B cell (primary cell): ENCODE results near the gene TRIM72. TPM values are rescaled to one million over a fixed set of nuclear protein-coding genes. Genes with fewer than 3 reads are reported as not detected.
A peak's percentile ranks its signal among the peaks of the same experiment; 100 is the strongest.

Experiments
- ATAC-seq: fragments of 200-7000 bp; cut with Tn5 transposase; one replicate; pipeline ENCODE4 v1.10.0; 2021; ENCODE audit warnings: low read depth, mild to moderate bottlenecking, moderate number of reproducible peaks, moderate library complexity
- CTCF ChIA-PET: fragments of 350-600 bp; sonication (Branson Sonifier 250); formaldehyde crosslinking; loops from one replicate; lab custom pipeline; 2021; ENCODE audit warnings: antibody characterized with exemption, inconsistent platforms; lab: Charles Lee
- POLR2A ChIA-PET: fragments of 350-600 bp; sonication (Branson Sonifier 250); formaldehyde crosslinking; loops from one replicate; lab custom pipeline; 2021; ENCODE audit warnings: antibody characterized with exemption; lab: Charles Lee
- DNase-seq: peaks from one replicate; pipeline ENCODE4 v3.0.0; 2013
- H2AFZ ChIP-seq: 2 replicates; pipeline ENCODE4 v1.6.1; 2012; ENCODE audit warnings: mild to moderate bottlenecking, low read depth, low read length; ENCODE audit not compliant: insufficient read depth, poor library complexity, severe bottlenecking
- H3K27ac ChIP-seq, 2 donors: 1 replicate in 1 of 2; 2 replicates in 1 of 2; pipeline ENCODE4 v1.5.1; 2012 to 2013; ENCODE audit warnings: low read length in 2 of 2, mild to moderate bottlenecking in 2 of 2, moderate library complexity in 1 of 2
- H3K27me3 ChIP-seq, 4 experiments: fragments of 200-600 bp in 1 of 4; sonication (generic) in 1 of 4; replicated peaks in 1 of 4; 1 replicate in 2 of 4; 2 replicates in 2 of 4; pipeline versions ENCODE4 v1.6.1 to v1.7.0; 2013 to 2016; ENCODE audit warnings: low read length in 3 of 4, mild to moderate bottlenecking in 2 of 4, mixed read lengths in 1 of 4, moderate library complexity in 1 of 4; ENCODE audit not compliant: insufficient read depth in 4 of 4, control insufficient read depth in 3 of 4; ENCODE audit errors: control extremely low read depth in 1 of 4
- H3K36me3 ChIP-seq, 2 experiments: replicated peaks in 1 of 2; 1 replicate in 1 of 2; 2 replicates in 1 of 2; pipeline versions ENCODE4 v1.6.1 to v1.7.1; 2013; ENCODE audit warnings: low read length in 1 of 2; ENCODE audit not compliant: insufficient read depth in 2 of 2, control insufficient read depth in 1 of 2; ENCODE audit errors: control extremely low read depth in 1 of 2, extremely low read depth in 1 of 2
- H3K4me1 ChIP-seq, 2 donors: fragments of 200-600 bp in 1 of 2; sonication (generic) in 1 of 2; 1 replicate in 1 of 2; 2 replicates in 1 of 2; pipeline versions ENCODE4 v1.5.1 to v1.6.1; 2013 to 2017; ENCODE audit warnings: low read length in 2 of 2; ENCODE audit not compliant: control insufficient read depth in 2 of 2, insufficient read depth in 2 of 2
- H3K4me2 ChIP-seq: replicated peaks from 2 replicates; pipeline ENCODE3; 2012; ENCODE audit warnings: mild to moderate bottlenecking, low read depth, low read length; ENCODE audit not compliant: poor library complexity, severe bottlenecking
- H3K4me3 ChIP-seq, 5 experiments: fragments of 200-600 bp in 1 of 5; sonication (generic) in 1 of 5; 1 replicate in 3 of 5; 2 replicates in 2 of 5; pipeline versions ENCODE4 v1.5.1 to v1.7.0; 2011 to 2016; ENCODE audit warnings: low read length in 4 of 5, mild to moderate bottlenecking in 4 of 5, low read depth in 2 of 5, control low read depth in 1 of 5, moderate library complexity in 1 of 5; ENCODE audit not compliant: insufficient read depth in 1 of 5; ENCODE audit errors: control extremely low read depth in 1 of 5, extremely low read depth in 1 of 5
- H3K79me2 ChIP-seq: fragments of 200-600 bp; sonication (generic); one replicate; pipeline ENCODE4 v1.6.0; 2016; ENCODE audit warnings: low read length; ENCODE audit not compliant: control insufficient read depth, insufficient read depth
- H3K9ac ChIP-seq: fragments of 200-600 bp; sonication (generic); 2 replicates; pipeline ENCODE4 v1.6.1; 2017; ENCODE audit warnings: mild to moderate bottlenecking, low read length, moderate library complexity
- H3K9me3 ChIP-seq, 3 donors: one replicate each; pipeline versions ENCODE4 v1.6.1 to v1.7.1; 2013; ENCODE audit warnings: low read length in 2 of 3; ENCODE audit not compliant: control insufficient read depth in 2 of 3, insufficient read depth in 1 of 3; ENCODE audit errors: control extremely low read depth in 1 of 3
- H4K20me1 ChIP-seq: 2 replicates; pipeline ENCODE4 v1.6.0; 2012; ENCODE audit warnings: mild to moderate bottlenecking, low read length; ENCODE audit not compliant: insufficient read depth, control insufficient read depth, poor library complexity, severe bottlenecking
- H3K27ac Mint-ChIP-seq: one replicate; pipeline ENCODE4 v1.8.0; 2021; ENCODE audit warnings: mixed read lengths
- H3K27me3 Mint-ChIP-seq: one replicate; pipeline ENCODE4 v1.8.0; 2021; ENCODE audit warnings: mixed read lengths
- H3K4me1 Mint-ChIP-seq: one replicate; pipeline ENCODE4 v1.8.0; 2021; ENCODE audit warnings: mixed read lengths
- H3K4me3 Mint-ChIP-seq: one replicate; pipeline ENCODE4 v1.8.0; 2021; ENCODE audit warnings: mixed read lengths
- H3K9me3 Mint-ChIP-seq: one replicate; pipeline ENCODE4 v1.8.0; 2022; ENCODE audit warnings: mixed read lengths; ENCODE audit not compliant: insufficient read depth
- CTCF ChIP-seq: fragments of 200-600 bp; IDR thresholded peaks from one replicate; pipeline ENCODE4 v1.8.0; 2022; ENCODE audit warnings: antibody characterized with exemption, mild to moderate bottlenecking
- EZH2 ChIP-seq: IDR thresholded peaks from 2 replicates; pipeline ENCODE4 v1.6.1; 2012; ENCODE audit warnings: borderline replicate concordance, low read depth, mild to moderate bottlenecking, moderate library complexity, low read length; ENCODE audit not compliant: insufficient read depth, poor library complexity, severe bottlenecking
- WGBS: methylation state at CpG from one replicate; pipeline ENCODE4 v1.1.5; 2013; ENCODE audit warnings: missing lambda C conversion rate; ENCODE audit not compliant: insufficient coverage; 5-methylcytosine and 5-hydroxymethylcytosine counted together
- intact Hi-C: fragments of 100-400 bp; cut with micrococcal nuclease; formaldehyde crosslinking; loops from one replicate; pipeline ENCODE4 v1.10.0; 2022
- polyA plus RNA-seq: library from polyadenylated mRNA; depleted of rRNA; stranded (reverse); fragments of >200 nt; gene quantifications from 2 replicates; pipeline ENCODE4 v1.2.3, GENCODE V29; 2012
- total RNA-seq, 2 donors: library from RNA; stranded (reverse); fragments of 120-200 nt in 1 of 2; gene quantifications; 1 replicate in 1 of 2; 2 replicates in 1 of 2; pipeline versions ENCODE4 v1.2.3 to v1.2.4, GENCODE V29; 2013 to 2022

Gene TRIM72
- total and polyA plus RNA-seq, 2 donors (not counting 1 experiment from before 2014, with no cell fraction given): 0.03 to 0.05 TPM

DNA sequence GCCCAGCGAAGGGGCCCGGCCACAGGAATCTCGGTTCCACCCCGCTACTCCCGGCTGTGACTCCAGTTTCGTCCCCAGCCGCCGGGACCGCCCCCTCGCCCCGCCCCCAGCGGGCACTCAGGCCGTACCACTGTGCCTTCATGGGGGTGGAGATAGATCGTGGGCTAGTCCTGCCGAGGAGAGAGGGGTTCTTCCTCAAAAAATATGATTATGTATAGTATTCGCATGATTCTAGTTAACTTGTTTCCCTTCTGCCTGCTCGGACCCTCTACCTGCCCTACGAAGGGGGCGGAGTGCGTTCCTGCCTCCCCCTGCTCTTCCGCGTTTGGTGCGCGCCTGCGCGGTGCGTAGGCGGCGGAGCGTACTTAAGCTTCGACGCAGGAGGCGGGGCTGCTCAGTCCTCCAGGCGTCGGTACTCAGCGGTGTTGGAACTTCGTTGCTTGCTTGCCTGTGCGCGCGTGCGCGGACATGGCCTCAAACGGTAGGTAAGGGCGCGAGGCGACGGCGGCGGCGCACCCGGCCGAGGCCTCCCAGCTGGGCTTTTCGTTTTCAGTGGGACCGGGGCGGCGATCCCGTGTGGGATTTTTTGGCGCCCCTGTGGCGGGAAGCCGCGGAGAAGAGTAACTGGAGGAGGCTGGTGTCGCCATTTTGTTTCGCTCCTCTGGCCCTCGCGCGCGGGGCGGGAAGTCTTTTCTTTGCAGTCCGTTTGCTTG is 34.0 kb upstream of the TRIM72 start, which contains the start of gene FUS:
Gene FUS (plus strand): TSS at position 393 of the 713 bp plus-strand sequence. CDS start 76 bp downstream, at position 469.
- POLR2A ChIA-PET: interaction anchor here (0.6 to 3.3 kb wide), 25 partner anchors 14 to 694 kb away, joined by 3 to 44 read pairs (median 5); partner anchors contain the start of genes ARMC5, ITGAM, KAT8 and PYCARD
- H3K79me2 ChIP-seq: peaks cover 63% of the 10 kb centered on the region
- H3K4me1 ChIP-seq: peaks cover 41 to 56% of the 10 kb centered on the region in 2 donors
- no peaks in the 10 kb centered on the region for H3K9me3 ChIP-seq
- peak within 1 kb of the TSS; percentile 90 to 93 for H3K27ac ChIP-seq
- peaks cover 44% of the 10 kb centered on the region for H4K20me1 ChIP-seq
- no peaks in the 10 kb centered on the region for H3K27me3 ChIP-seq
- intact Hi-C loops: loop anchor here (1.0 to 10.0 kb wide), 5 partner anchors 21 to 695 kb away; partner anchors contain the start of genes BCKDK, STX4 and ZNF267
- peaks cover 7 to 27% of the 10 kb centered on the region in 2 experiments for H3K36me3 ChIP-seq
- Mint-ChIP-seq H3K4me3 (peak within 1 kb of the TSS; percentile 99), H3K27ac (peak within 1 kb of the TSS; percentile 100), H3K4me1 (peaks cover 58% of the 10 kb centered on the region), H3K27me3 (no peaks in the 10 kb centered on the region), H3K9me3 (no peaks in the 10 kb centered on the region)
- H2AFZ ChIP-seq: peak within 1 kb of the TSS; percentile 96
- DNase-seq: peak; percentile 98
- WGBS: under 1% methylated on average over 64 of the region's 69 CpGs
- peak within 1 kb of the TSS; percentile 87 for H3K4me2 ChIP-seq
- peak within 1 kb of the TSS; percentile 58 to 98 (median 91) for H3K4me3 ChIP-seq
- CTCF ChIA-PET: interaction anchor here (0.6 to 2.3 kb wide), 8 partner anchors 19 to 328 kb away, joined by 3 to 17 read pairs (median 4); partner anchors contain the start of genes KAT8, PYCARD and RUSF1
- no peak for TF ChIP-seq EZH2
- peak; percentile 71 for ATAC-seq
- H3K9ac ChIP-seq: peak within 1 kb of the TSS; percentile 96

- TF ChIP-seq EZH2 (no peak), CTCF (no peak)
- DNase-seq: peak; percentile 63
- peak overlapping the region; percentile 99 for H3K4me3 Mint-ChIP-seq
- H3K27ac Mint-ChIP-seq: peak overlapping the region; percentile 100
- Histone ChIP-seq H3K9ac (peak overlapping the region; percentile 96), H3K9me3 (no peaks in the 10 kb centered on the region), H3K79me2 (peaks cover 75% of the 10 kb centered on the region), H3K4me1 (peaks cover 41 to 61% of the 10 kb centered on the region in 2 donors), H3K4me3 (peak overlapping the region; percentile 58 to 98 (median 91)), H4K20me1 (peaks cover 57% of the 10 kb centered on the region), H3K27me3 (no peaks in the 10 kb centered on the region), H3K27ac (peak overlapping the region; percentile 33 to 93), H3K4me2 (peak overlapping the region; percentile 87), H3K36me3 (peaks cover 13 to 40% of the 10 kb centered on the region in 2 experiments), H2AFZ (no peak overlapping the region)
- CTCF ChIA-PET: interaction anchor here (1.6 to 2.3 kb wide), 3 partner anchors 20 to 279 kb away, joined by 3 to 17 read pairs (median 5); no protein-coding TSS in a partner anchor
- POLR2A ChIA-PET: interaction anchor here (1.3 to 3.3 kb wide), 11 partner anchors 15 to 278 kb away, joined by 3 to 44 read pairs (median 8); partner anchors contain the start of genes ARMC5, KAT8, PYCARD and PYDC1
- no peaks in the 10 kb centered on the region for H3K9me3 Mint-ChIP-seq
- peaks cover 70% of the 10 kb centered on the region for H3K4me1 Mint-ChIP-seq
- no peak for ATAC-seq
- intact Hi-C loops: loop anchor here (10.0 kb wide), 2 partner anchors 76 to 694 kb away; partner anchors contain the start of genes BCKDK and ZNF267
- no peaks in the 10 kb centered on the region for H3K27me3 Mint-ChIP-seq
- 6% methylated on average over 22 of the region's 31 CpGs for WGBS
These were observed 32.7 kb upstream of the TRIM72 start for GRCh38 chr16:31181102-31181830.
